Liver (tissue), 3 donors: ENCODE data around the gene RARRES1.

Source experiments
- EGR1 ChIP-seq, 2 donors: IDR thresholded peaks; 2 replicates each; pipeline ENCODE4 v1.6.1; 2016 to 2018; ENCODE audit warnings: antibody characterized with exemption in 2 of 2, low read depth in 2 of 2
- SP1 ChIP-seq: IDR thresholded peaks from 2 replicates; pipeline ENCODE4 v1.6.1; 2018; ENCODE audit warnings: antibody characterized with exemption, mild to moderate bottlenecking
- YY1 ChIP-seq: IDR thresholded peaks from 2 replicates; pipeline ENCODE4 v1.6.1; 2016; ENCODE audit warnings: antibody characterized with exemption, mild to moderate bottlenecking
- TF ChIP-seq, protein P1 (sequence below): fragments of 150-350 bp; IDR thresholded peaks from 2 replicates; pipeline ENCODE4 v1.5.1; 2017; ENCODE audit warnings: improper control_type of control experiment, low read depth, low read length; ENCODE audit not compliant: missing input control
- TF ChIP-seq, protein P2 (sequence below): IDR thresholded peaks from 2 replicates; pipeline ENCODE4 v1.6.1; 2016; ENCODE audit warnings: antibody characterized with exemption
- TF ChIP-seq, protein P3 (sequence below): IDR thresholded peaks from 2 replicates; pipeline ENCODE4 v1.6.1; 2016; ENCODE audit warnings: antibody characterized with exemption, mild to moderate bottlenecking
- donor health status: healthy.
- donor health status: healthy.

DNA sequence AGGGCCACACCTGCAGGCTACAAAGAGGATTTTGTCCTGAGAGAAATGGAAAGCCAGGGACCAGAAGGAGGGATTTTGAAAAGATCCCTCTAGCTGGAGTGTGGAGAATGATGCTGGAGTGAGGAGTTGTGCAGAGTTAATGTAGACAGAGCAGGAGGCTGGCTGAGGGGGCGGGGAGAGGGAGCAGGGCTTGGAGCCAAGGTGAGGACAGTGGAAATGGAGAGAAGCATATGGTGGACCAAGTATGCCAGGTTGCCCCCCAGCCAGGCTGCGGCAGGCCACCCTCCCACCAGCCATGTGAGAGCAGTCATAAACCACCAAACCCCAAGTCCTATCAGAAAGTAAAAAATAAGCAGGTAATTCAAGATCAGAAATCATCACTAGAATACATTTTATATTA is 14.7 kb downstream of the RARRES1 start:
- TF ChIP-seq, protein P1, sequence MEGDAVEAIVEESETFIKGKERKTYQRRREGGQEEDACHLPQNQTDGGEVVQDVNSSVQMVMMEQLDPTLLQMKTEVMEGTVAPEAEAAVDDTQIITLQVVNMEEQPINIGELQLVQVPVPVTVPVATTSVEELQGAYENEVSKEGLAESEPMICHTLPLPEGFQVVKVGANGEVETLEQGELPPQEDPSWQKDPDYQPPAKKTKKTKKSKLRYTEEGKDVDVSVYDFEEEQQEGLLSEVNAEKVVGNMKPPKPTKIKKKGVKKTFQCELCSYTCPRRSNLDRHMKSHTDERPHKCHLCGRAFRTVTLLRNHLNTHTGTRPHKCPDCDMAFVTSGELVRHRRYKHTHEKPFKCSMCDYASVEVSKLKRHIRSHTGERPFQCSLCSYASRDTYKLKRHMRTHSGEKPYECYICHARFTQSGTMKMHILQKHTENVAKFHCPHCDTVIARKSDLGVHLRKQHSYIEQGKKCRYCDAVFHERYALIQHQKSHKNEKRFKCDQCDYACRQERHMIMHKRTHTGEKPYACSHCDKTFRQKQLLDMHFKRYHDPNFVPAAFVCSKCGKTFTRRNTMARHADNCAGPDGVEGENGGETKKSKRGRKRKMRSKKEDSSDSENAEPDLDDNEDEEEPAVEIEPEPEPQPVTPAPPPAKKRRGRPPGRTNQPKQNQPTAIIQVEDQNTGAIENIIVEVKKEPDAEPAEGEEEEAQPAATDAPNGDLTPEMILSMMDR: no peak
- TF ChIP-seq, protein P2, sequence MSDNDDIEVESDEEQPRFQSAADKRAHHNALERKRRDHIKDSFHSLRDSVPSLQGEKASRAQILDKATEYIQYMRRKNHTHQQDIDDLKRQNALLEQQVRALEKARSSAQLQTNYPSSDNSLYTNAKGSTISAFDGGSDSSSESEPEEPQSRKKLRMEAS: no peak
- TF ChIP-seq, protein P3, sequence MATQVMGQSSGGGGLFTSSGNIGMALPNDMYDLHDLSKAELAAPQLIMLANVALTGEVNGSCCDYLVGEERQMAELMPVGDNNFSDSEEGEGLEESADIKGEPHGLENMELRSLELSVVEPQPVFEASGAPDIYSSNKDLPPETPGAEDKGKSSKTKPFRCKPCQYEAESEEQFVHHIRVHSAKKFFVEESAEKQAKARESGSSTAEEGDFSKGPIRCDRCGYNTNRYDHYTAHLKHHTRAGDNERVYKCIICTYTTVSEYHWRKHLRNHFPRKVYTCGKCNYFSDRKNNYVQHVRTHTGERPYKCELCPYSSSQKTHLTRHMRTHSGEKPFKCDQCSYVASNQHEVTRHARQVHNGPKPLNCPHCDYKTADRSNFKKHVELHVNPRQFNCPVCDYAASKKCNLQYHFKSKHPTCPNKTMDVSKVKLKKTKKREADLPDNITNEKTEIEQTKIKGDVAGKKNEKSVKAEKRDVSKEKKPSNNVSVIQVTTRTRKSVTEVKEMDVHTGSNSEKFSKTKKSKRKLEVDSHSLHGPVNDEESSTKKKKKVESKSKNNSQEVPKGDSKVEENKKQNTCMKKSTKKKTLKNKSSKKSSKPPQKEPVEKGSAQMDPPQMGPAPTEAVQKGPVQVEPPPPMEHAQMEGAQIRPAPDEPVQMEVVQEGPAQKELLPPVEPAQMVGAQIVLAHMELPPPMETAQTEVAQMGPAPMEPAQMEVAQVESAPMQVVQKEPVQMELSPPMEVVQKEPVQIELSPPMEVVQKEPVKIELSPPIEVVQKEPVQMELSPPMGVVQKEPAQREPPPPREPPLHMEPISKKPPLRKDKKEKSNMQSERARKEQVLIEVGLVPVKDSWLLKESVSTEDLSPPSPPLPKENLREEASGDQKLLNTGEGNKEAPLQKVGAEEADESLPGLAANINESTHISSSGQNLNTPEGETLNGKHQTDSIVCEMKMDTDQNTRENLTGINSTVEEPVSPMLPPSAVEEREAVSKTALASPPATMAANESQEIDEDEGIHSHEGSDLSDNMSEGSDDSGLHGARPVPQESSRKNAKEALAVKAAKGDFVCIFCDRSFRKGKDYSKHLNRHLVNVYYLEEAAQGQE: no peak
- TF ChIP-seq YY1 (no peak), SP1 (no peak), EGR1 (IDR thresholded peaks at IDR 0.05; ENCODE audit: low read depth in 2 of 2) (no peak)
